Testis (tissue), 3 donors: ENCODE measurements around the gene DAB1. TPM values are rescaled to one million over a fixed set of nuclear protein-coding genes. Genes with fewer than 3 reads are reported as not detected.

Source experiments
- DNase-seq: peaks from one replicate; pipeline ENCODE4 v3.0.0-alpha.2; 2019
- H3K27ac ChIP-seq, 2 donors: fragments of 200-600 bp; sonication (generic); one replicate each; pipeline ENCODE4 v1.5.1; 2019
- H3K27me3 ChIP-seq: fragments of 200-600 bp; sonication (generic); one replicate; pipeline ENCODE4 v1.5.1; 2019
- H3K36me3 ChIP-seq: fragments of 200-600 bp; sonication (generic); one replicate; pipeline ENCODE4 v1.5.1; 2017; ENCODE audit warnings: low read depth; ENCODE audit errors: missing control alignments
- H3K4me1 ChIP-seq: fragments of 200-600 bp; sonication (generic); one replicate; pipeline ENCODE4 v1.5.1; 2019
- H3K4me3 ChIP-seq, 2 donors: fragments of 200-600 bp; sonication (generic); one replicate each; pipeline ENCODE4 v1.5.1; 2017 to 2019
- H3K9me3 ChIP-seq: fragments of 200-600 bp; sonication (generic); one replicate; pipeline ENCODE4 v1.5.1; 2017
- POLR2A ChIP-seq: fragments of 450-650 bp; IDR thresholded peaks from one replicate; pipeline ENCODE4 v1.6.1; 2017; ENCODE audit warnings: antibody characterized with exemption, mild to moderate bottlenecking, moderate library complexity
- WGBS, 2 donors: methylation state at CpG; one replicate each; pipeline ENCODE4 v1.1.5; 2018; 5-methylcytosine and 5-hydroxymethylcytosine counted together
- intact Hi-C: fragments of 100-400 bp; cut with DNase I; formaldehyde crosslinking; loops from one replicate; pipeline ENCODE4 v1.15.1; 2023; ENCODE audit warnings: low total_unique reads
- polyA plus RNA-seq: library from polyadenylated mRNA; stranded (reverse); fragments of 350-450 nt; fragmentation: Illumina TruSeq; extraction: RNeasy Lipid Tissue Mini Kit (QIAGEN cat#74804); gene quantifications from one replicate; pipeline ENCODE4 v1.2.3, GENCODE V29; 2014; ENCODE audit warnings: low read depth, low replicate concordance; ENCODE audit not compliant: insufficient read depth
- total RNA-seq, 2 donors: library from RNA; depleted of rRNA; stranded (reverse); fragments of >200 nt; gene quantifications; one replicate each; pipeline ENCODE4 v1.2.3, GENCODE V29; 2016
- TF ChIP-seq, protein P1 (sequence below), 3 experiments: fragments of 450-650 bp in 2 of 3; fragments of 200-600 bp in 1 of 3; sonication (generic) in 1 of 3; IDR thresholded peaks; one replicate each; pipeline ENCODE4 v1.5.1; 2016 to 2019; ENCODE audit warnings: antibody characterized with exemption in 3 of 3, mild to moderate bottlenecking in 2 of 3, moderate library complexity in 1 of 3

The DAB1 gene
- total and polyA plus RNA-seq, 3 donors from 2014 or later: 0.79 to 1.7 (median 1.2) TPM

DNA sequence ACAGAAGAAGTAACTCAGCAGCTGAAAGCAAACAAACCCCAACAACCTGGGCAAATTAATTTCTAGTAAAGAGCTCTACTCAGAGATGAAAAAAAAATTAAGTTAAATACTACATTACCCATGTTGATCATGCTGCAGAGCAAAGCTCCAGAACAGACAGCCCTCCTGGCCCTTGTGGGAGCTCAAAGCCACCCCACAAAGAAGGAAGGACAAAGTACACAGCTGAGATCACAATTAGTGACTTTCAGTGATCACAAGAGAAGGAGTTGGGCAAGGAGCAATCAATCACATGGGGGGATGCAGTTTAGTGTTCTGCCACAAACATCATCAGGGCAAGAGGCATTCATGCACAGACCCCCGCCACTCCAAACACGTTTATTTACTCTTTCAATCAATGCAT lies 114.2 kb downstream of the DAB1 start:
- DNase-seq: no peak
- H3K4me1 ChIP-seq: no peaks in the 10 kb centered on the region
- H3K36me3 ChIP-seq: no peaks in the 10 kb centered on the region
- no peak overlapping the region for H3K4me3 ChIP-seq
- TF ChIP-seq, protein P1, sequence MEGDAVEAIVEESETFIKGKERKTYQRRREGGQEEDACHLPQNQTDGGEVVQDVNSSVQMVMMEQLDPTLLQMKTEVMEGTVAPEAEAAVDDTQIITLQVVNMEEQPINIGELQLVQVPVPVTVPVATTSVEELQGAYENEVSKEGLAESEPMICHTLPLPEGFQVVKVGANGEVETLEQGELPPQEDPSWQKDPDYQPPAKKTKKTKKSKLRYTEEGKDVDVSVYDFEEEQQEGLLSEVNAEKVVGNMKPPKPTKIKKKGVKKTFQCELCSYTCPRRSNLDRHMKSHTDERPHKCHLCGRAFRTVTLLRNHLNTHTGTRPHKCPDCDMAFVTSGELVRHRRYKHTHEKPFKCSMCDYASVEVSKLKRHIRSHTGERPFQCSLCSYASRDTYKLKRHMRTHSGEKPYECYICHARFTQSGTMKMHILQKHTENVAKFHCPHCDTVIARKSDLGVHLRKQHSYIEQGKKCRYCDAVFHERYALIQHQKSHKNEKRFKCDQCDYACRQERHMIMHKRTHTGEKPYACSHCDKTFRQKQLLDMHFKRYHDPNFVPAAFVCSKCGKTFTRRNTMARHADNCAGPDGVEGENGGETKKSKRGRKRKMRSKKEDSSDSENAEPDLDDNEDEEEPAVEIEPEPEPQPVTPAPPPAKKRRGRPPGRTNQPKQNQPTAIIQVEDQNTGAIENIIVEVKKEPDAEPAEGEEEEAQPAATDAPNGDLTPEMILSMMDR (IDR thresholded peaks at IDR 0.05): no peak
- no peak for TF ChIP-seq POLR2A
- no peak overlapping the region for H3K27ac ChIP-seq
- no peaks in the 10 kb centered on the region for H3K27me3 ChIP-seq
- 83 to 86% methylated on average over 2 of the region's 2 CpGs for WGBS, 2 donors
- intact Hi-C loops: no loop called here
- H3K9me3 ChIP-seq: no peaks in the 10 kb centered on the region

GRCh38 chr1:57307392-57308170 lies 116.3 kb downstream of the DAB1 start:
- H3K27ac ChIP-seq: no peak overlapping the region
- H3K36me3 ChIP-seq: no peaks in the 10 kb centered on the region
- DNase-seq: no peak
- no peak overlapping the region for H3K4me3 ChIP-seq
- intact Hi-C loops: no loop called here
- no peak for TF ChIP-seq POLR2A
- TF ChIP-seq, protein P1 (IDR thresholded peaks at IDR 0.05): no peak
- no peaks in the 10 kb centered on the region for H3K27me3 ChIP-seq
- no peaks in the 10 kb centered on the region for H3K4me1 ChIP-seq
- H3K9me3 ChIP-seq: no peaks in the 10 kb centered on the region
- WGBS, 2 donors: 77 to 81% methylated on average over 4 of the region's 4 CpGs

DNA sequence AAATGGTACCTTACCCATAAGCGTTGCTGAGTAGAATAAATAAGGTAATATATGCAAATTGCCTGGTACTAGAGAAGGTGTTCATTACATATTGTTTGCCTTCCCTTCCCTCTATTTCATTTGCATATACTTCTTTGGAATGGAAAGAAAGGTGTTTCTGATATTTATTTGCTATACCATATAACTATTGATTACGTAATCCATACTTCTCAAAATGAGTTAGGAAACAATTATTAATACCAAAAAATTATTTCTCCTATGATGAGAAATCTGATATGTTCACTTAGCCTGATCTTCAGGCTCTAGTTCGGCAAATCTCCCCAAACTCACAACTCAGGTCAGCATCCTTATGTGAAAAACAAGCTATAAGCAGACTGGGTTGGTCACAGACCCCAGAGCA lies 119.3 kb downstream of the DAB1 start:
- intact Hi-C loops: no loop called here
- H3K4me3 ChIP-seq: no peak overlapping the region
- H3K9me3 ChIP-seq: no peaks in the 10 kb centered on the region
- no peak for TF ChIP-seq POLR2A
- TF ChIP-seq, protein P1 (IDR thresholded peaks at IDR 0.05): no peak
- no peaks in the 10 kb centered on the region for H3K4me1 ChIP-seq
- no peaks in the 10 kb centered on the region for H3K36me3 ChIP-seq
- H3K27me3 ChIP-seq: no peaks in the 10 kb centered on the region
- no peak overlapping the region for H3K27ac ChIP-seq
- no peak for DNase-seq
- WGBS, 2 donors: 92 to 95% methylated on average over 3 of the region's 3 CpGs

- TF ChIP-seq, protein P1 (IDR thresholded peaks at IDR 0.05): no peak
- no peak for TF ChIP-seq POLR2A
- no peak for DNase-seq
- Histone ChIP-seq H3K4me1 (no peaks in the 10 kb centered on the region), H3K4me3 (no peak overlapping the region), H3K27me3 (no peaks in the 10 kb centered on the region), H3K36me3 (no peaks in the 10 kb centered on the region), H3K27ac (no peak overlapping the region), H3K9me3 (no peaks in the 10 kb centered on the region)
- intact Hi-C loops: no loop called here
- 81 to 90% methylated on average over 3 to 5 of the region's 5 CpGs for WGBS, 2 donors
These were observed 120.9 kb downstream of the DAB1 start for GRCh38 chr1:57302812-57303596.
